Caki2 (cell line): ENCODE results near the gene ACIN1. TPM values are rescaled to one million over a fixed set of nuclear protein-coding genes. Genes with fewer than 3 reads are reported as not detected.
"Not testable (repeated sequence)": the region's sequence is repeated elsewhere in the genome, so short reads cannot be mapped to it uniquely, and the experiment has no call there.

Experiments used
- DNase-seq: peaks from one replicate; pipeline ENCODE4 v3.0.0-alpha.2; 2015; ENCODE audit warnings: low read depth
- in situ Hi-C: cut with HindIII; loops from 2 replicates; pipeline ENCODE4 v1.10.0; 2016; ENCODE audit warnings: low sequenced_read_pairs, low pct_unique_long_range_greater_than_20kb, mixed read lengths
- total RNA-seq: library from RNA; depleted of rRNA; stranded (reverse); fragments of >200 nt; shearing (Covaris generic); gene quantifications from 2 replicates; pipeline ENCODE4 v1.2.3, GENCODE V29; 2014; ENCODE audit warnings: low replicate concordance

Gene ACIN1
- total RNA-seq, 1 experiment from 2014 or later = 49.1 TPM

GRCh38 chr14:23112359-23113178, 17.6 kb upstream of the ACIN1 start:
- DNase-seq = no peak
- in situ Hi-C loops = no loop called here

DNA sequence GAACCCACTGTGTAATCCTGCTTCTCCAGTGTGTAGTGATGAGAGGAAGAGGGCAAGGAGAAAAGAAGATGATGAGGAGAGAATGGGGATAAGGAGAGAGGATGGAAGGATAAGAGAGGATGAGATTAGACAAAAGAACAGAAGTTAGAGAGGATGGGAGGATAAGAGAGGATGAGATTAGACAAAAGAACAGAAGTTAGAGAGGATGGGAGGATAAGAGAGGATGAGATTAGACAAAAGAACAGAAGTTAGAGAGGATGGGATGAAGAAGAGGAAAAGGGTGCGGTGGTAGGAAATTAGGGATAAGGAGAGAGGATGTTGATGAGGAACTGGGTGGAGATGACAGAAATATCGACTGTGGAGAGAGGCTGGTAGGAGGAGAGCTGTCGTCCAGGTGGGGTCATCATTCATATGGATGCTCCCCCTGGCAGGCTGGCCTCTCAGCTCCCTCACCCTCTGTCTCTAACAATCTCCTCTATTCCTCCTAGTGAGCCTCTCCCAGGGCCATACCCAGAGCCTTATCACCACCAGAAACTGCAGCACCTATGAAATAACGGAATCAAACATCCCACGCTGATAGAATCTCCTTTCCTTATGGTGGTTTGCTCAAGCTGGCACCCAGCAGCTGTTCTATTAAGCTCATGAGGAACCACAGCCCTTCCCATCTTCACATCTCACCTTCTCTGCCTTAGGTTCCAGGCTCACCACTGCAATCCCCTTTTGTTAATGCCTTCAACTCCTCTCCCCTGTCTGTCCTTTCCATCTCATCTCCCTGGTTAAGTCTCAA, 15.8 kb upstream of the ACIN1 start:
- no peak for DNase-seq
- in situ Hi-C loops = no loop called here

DNA sequence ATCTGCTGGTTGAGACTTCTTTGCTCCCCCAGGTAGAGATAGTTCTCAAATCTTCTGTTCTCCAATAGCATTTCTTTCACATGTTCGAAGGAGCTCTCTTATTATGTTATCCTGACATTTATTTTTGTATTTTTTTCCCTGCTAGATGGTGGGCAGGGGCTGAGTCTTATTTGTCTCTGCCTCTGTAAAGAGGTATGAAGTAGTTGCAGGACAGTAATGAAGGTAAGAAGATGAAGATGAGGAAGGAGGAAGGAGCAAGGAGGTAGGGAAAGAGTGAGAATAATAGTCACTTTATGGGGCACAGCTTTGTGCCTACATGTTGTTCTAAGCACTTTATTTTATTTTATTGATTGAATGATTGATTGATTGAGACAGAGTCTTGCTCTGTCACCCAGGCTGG, 14.8 kb upstream of the ACIN1 start:
- in situ Hi-C loops = no loop called here
- no peak for DNase-seq

DNA sequence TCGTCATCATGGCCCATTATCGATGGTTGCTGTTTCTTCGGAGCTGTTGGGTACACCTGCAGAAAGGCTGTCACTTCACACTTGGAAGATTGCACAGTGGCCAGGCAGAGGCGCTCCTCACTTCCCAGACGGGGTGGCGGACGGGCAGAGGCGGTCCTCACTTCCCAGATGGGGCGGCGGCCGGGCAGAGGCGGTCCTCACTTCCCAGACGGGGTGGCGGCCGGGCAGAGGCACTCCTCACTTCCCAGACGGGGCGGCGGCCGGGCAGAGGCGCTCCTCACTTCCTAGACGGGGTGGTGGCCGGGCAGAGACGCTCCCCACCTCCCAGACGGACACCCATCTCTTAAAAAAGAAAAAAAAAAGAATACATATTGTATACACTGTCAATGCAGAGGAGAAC, 13.2 kb upstream of the ACIN1 start:
- in situ Hi-C loops, DNase-seq: not testable (repeated sequence)

DNA sequence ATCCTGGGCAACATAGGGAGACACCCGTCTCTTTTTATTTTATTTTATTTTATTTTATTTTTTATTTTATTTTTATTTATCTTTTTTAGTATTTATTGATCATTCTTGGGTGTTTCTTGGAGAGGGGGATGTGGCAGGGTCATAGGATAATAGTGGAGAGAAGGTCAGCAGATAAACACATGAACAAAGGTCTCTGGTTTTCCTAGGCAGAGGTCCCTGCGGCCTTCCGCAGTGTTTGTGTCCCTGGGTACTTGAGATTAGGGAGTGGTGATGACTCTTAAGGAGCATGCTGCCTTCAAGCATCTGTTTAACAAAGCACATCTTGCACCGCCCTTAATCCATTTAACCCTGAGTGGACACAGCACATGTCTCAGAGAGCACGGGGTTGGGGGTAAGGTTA, 12.7 kb upstream of the ACIN1 start:
- in situ Hi-C loops, DNase-seq: not testable (repeated sequence)

DNA sequence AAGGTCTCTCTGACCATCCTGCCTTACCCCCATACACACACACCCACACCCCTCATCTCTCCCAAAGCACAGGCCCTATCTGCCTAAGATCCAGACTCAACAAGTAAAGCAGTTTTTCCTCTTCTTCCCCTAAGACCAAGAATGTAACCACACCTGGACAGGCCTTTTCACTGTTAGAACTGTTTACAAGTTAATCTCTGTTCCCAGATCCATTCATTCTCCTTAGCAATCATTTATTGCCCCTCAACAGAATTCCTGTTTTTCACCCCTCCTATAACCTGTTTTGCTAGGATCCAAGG, 11.8 kb upstream of the ACIN1 start:
- in situ Hi-C loops = no loop called here

DNA sequence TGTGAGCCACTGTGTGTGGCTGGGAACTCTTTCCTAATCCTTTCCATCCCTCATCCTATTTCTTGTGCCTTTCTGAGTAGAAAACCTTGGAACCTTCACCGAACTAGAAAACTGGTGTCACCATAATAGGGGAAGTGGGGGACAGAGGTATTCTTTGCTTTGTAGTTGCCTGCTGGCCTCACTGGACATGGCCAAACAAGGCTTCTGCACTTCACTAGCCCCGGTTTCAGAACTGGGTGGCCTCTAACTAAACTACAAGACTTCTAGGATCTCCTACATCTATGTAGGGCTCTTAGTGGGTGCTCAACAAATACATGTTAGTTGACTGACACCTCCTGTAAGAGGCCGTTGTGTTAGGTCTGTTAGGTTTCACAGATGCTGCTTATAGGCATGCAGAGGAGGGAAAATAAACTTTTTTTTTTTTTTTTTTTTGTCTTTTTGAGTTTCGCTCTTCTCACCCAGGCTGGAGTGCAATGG, 10.4 kb upstream of the ACIN1 start:
- in situ Hi-C loops = no loop called here

More for the DNA sequence above, 11.8 kb upstream of the ACIN1 start:
- no peak for DNase-seq

DNA sequence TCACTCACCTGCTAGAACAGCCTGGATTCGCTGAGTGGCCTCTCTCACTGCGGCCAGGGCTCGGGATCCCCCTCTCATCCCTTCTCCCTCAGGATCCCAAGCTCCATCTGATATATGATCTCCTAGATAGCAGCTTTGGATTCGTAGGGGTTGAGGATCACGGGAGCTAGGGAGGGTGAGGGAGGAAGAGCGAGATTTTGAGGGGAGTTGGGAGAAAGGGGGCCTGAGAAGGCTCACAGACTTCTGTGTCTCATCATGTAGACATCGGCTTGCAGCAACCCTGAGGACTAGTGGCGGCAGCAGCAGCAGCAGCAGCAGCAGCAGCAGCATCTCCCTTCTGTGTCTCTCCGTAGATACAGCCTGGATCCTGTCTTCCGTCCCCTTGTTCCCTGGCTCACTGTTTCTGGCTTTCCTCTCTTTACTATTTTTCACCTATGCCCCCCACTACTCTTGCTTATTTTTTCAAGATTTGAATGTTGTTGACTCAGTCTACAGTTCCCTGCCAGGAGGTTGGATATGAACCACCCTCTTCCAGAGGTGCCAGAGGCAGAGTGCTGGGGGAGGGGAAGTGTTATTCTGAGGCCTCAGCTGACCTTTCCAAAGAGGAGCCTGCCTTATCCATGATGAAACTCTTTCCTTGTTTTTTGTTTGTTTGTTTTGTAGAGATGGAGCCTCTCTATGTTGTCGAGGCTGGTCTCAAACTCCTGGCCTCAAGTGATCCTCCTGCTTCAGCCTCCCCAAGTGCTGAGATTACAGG, 9.8 kb upstream of the ACIN1 start, which contains the start of gene CIROP:
Gene CIROP (minus strand): TSS at position 399 of the 757 bp plus-strand sequence. CDS start 69 bp downstream, at position 330.
- in situ Hi-C loops = no loop called here
- no peak for DNase-seq

More for the DNA sequence above, 10.4 kb upstream of the ACIN1 start:
- DNase-seq = no peak

DNA sequence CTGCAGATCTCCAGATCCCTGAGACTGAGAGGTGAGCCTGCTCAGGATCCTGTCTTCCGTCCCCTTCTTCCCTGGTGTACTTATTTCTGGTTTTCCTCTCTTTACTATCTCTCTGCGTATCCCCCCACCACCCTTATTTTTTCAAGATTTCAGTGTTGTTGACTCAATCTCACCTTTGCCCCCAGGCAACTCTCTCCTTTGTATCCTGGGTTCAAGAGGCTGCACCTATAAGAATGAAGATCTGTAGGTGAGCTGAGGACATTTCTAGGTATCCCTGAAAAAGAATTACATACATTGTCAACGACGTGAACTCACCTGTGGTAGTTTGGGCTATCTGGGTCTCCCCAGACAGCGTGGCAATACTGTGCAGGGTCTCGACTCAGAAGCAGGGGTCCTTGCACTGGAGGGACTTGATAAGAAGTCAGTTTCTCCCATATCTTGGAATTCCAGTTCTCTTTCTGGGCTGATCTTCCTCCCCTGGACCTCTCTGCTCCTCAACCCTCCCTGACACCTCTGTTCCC, 9.2 kb upstream of the ACIN1 start:
- in situ Hi-C loops = no loop called here
- DNase-seq = no peak

GRCh38 chr14:23103581-23103980, 8.6 kb upstream of the ACIN1 start:
- DNase-seq = no peak
- in situ Hi-C loops = no loop called here

GRCh38 chr14:23102801-23103200, 7.9 kb upstream of the ACIN1 start:
- in situ Hi-C loops = no loop called here
- DNase-seq = no peak

GRCh38 chr14:23101986-23102625, 7.2 kb upstream of the ACIN1 start:
- in situ Hi-C loops = no loop called here
- DNase-seq = no peak

- DNase-seq = no peak
- in situ Hi-C loops = no loop called here
These were observed 6.5 kb upstream of the ACIN1 start for GRCh38 chr14:23101213-23101970.

DNA sequence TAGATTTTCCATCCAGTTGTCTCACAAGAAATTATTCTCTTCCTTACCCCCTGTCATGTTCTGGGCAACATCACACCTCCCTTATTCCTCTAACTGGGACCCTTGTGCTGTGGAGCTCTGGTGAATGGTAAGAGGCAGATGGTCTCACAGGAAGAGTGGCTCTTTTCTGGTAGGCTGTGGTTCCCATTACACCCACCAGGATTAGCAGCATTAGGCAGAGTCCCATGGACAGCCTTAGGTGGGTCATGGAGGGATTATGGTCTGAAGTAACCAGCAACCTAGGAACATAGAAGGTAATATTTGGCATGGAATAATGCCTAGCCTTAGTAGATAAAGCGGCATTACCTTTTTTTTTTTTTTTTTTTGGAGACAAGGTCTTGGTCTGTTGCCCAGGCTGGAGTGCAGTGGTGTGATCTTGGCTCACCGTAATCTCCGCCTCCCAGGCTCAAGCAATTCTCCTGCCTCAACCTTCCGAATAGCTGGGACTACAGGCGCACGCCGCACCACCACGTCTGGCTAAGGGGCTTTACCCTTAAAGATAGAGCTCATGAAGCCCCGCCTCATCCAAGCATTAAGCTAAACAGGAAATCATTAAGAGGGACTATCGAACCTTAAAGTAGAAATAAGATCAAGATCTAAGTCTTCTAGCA, 4.4 kb upstream of the ACIN1 start:
- in situ Hi-C loops = no loop called here
- no peak for DNase-seq

DNA sequence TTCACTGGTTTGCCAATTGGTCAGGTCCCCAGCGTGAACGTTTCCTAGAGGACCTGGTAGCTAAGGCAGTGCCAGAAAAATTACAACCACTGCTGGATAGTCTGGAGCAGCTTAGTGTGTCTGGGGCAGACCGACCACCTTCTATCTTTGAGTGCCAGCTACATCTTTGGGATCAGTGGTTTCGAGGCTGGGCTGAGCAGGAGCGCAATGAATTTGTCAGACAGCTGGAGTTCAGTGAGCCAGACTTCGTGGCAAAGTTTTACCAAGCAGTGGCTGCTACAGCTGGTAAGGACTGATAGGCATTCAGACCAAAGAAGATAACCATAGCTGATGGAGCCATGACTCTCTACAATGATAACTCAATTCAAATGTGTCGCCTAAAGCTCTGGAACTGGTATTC, 2.9 kb upstream of the ACIN1 start:
- in situ Hi-C loops = no loop called here
- DNase-seq = no peak

DNA sequence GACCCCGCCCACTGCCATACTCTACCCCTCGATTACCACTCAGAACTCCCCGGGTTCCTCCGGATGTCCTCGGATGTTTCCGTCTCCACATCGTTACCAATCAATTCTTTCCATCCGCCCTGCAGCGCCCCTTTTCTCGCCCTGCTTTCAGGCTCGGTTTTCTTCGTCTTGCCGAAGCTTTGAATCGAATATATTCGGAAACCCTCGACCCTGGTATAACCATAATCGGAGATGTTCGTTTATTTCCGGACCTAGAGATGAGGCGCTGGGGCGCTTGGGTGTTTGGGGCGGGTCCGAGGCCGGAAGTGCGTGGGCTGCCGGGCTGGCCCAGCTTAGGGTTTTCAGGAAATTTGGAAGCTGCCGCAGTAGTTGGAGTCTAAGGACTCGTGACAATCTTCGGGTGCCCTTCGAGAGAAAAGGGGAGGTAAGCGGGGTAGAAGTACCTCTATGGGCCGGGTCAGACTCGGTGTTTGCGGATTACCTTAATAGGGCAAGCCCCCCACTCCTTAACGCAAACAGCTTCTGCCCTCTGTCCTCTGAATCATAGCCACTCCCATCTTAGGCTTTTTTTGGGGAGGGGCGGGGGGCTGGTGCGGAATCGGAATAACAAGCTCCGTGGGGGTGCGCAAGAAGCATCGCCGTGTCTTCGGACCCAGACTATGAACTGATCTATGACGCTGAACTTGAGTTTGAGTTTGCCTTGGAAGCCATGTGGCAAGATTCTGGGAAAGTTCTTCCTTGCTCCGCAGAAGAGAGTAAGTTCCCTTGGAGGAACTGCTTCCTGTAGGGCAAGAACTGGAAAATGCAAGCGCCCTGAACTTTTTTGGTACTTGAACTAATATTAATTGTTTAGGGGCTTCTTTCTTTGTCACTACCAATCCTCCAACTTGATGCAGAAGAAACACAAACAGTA, 516 bp upstream of the ACIN1 start, which contains the start of gene C14orf119:
Gene C14orf119 (plus strand): TSS at position 310 of the 913 bp plus-strand sequence. CDS start 2,154 bp downstream, outside the sequence.
- DNase-seq = peak; percentile 98
- in situ Hi-C loops = no loop called here
